Common myeloid progenitor, CD34-positive (primary cell): ENCODE results near the gene SORBS1.

Experiments
- CTCF ChIA-PET: fragments of 350-600 bp; sonication (Branson Sonifier 250); formaldehyde crosslinking; loops from one replicate; lab custom pipeline; 2021; ENCODE audit warnings: antibody characterized with exemption; lab: Charles Lee
- POLR2A ChIA-PET: fragments of 350-600 bp; sonication (Branson Sonifier 250); formaldehyde crosslinking; loops from one replicate; lab custom pipeline; 2021; ENCODE audit warnings: antibody characterized with exemption; lab: Charles Lee
- DNase-seq, 3 donors: peaks; one replicate each; pipeline versions ENCODE4 v3.0.0 to v3.0.0-alpha.2; 2013
- H3K27ac ChIP-seq, 2 experiments: 1 replicate in 1 of 2; 2 replicates in 1 of 2; pipeline ENCODE4 v1.7.0; 2013; ENCODE audit warnings: inconsistent platforms in 2 of 2, low read length in 2 of 2, mild to moderate bottlenecking in 2 of 2, low read depth in 1 of 2, moderate library complexity in 1 of 2; ENCODE audit not compliant: severe bottlenecking in 2 of 2, insufficient read depth in 1 of 2, poor library complexity in 1 of 2
- H3K27me3 ChIP-seq, 5 experiments: replicated peaks in 2 of 5; 1 replicate in 3 of 5; 2 replicates in 2 of 5; pipeline versions ENCODE4 v1.6.1 to v1.7.0; 2013; ENCODE audit warnings: low read length in 4 of 5, mild to moderate bottlenecking in 2 of 5, moderate library complexity in 2 of 5, inconsistent platforms in 1 of 5; ENCODE audit not compliant: insufficient read depth in 5 of 5, control insufficient read depth in 4 of 5
- H3K36me3 ChIP-seq, 4 experiments: 1 replicate in 2 of 4; 2 replicates in 2 of 4; pipeline versions ENCODE4 v1.6.1 to v1.7.0; 2013; ENCODE audit warnings: low read length in 3 of 4, control low read depth in 1 of 4, mild to moderate bottlenecking in 1 of 4; ENCODE audit not compliant: control insufficient read depth in 4 of 4, insufficient read depth in 4 of 4
- H3K4me1 ChIP-seq, 4 experiments: 1 replicate in 3 of 4; 2 replicates in 1 of 4; pipeline versions ENCODE4 v1.6.1 to v1.7.1; 2013; ENCODE audit warnings: low read length in 3 of 4, mild to moderate bottlenecking in 3 of 4, control low read depth in 1 of 4, inconsistent platforms in 1 of 4, moderate library complexity in 1 of 4; ENCODE audit not compliant: control insufficient read depth in 4 of 4, insufficient read depth in 4 of 4; ENCODE audit errors: control extremely low read depth in 1 of 4
- H3K4me3 ChIP-seq, 7 experiments: 1 replicate in 4 of 7; 2 replicates in 3 of 7; pipeline versions ENCODE4 v1.5.1 to v1.7.0; 2013; ENCODE audit warnings: mild to moderate bottlenecking in 7 of 7, low read length in 6 of 7, moderate library complexity in 6 of 7, inconsistent platforms in 2 of 7, low read depth in 2 of 7, control low read depth in 1 of 7; ENCODE audit not compliant: insufficient read depth in 4 of 7, control insufficient read depth in 1 of 7; ENCODE audit errors: extremely low read depth in 1 of 7
- H3K9me3 ChIP-seq, 5 experiments: 1 replicate in 4 of 5; 2 replicates in 1 of 5; pipeline versions ENCODE4 v1.6.1 to v1.7.1; 2013; ENCODE audit warnings: low read length in 4 of 5, mild to moderate bottlenecking in 2 of 5, inconsistent platforms in 1 of 5, low read depth in 1 of 5, moderate library complexity in 1 of 5; ENCODE audit not compliant: control insufficient read depth in 4 of 5, insufficient read depth in 2 of 5; ENCODE audit errors: control extremely low read depth in 1 of 5
- WGBS: methylation state at CpG from one replicate; pipeline ENCODE4 v1.1.5; 2013; ENCODE audit not compliant: insufficient coverage; 5-methylcytosine and 5-hydroxymethylcytosine counted together

Gene SORBS1

GRCh38 chr10:95285556-95285955 is 275.6 kb downstream of the SORBS1 start:
- Histone ChIP-seq H3K27ac (no peak overlapping the region), H3K4me3 (no peak overlapping the region), H3K36me3 (no peaks in the 10 kb centered on the region), H3K27me3 (no peaks in the 10 kb centered on the region), H3K9me3 (no peaks in the 10 kb centered on the region), H3K4me1 (peaks cover 0 to 16% (median 6%) of the 10 kb centered on the region in 4 experiments)
- CTCF ChIA-PET = interaction anchor here (1.2 kb wide), 1 partner anchor 21 kb away, joined by 3 read pairs; no protein-coding TSS in a partner anchor
- POLR2A ChIA-PET = interaction anchor here (0.6 kb wide), 1 partner anchor 32 kb away, joined by 3 read pairs; no protein-coding TSS in a partner anchor
- WGBS = no CpG with 5 or more reads among the region's 2 CpGs
- DNase-seq = no peak

GRCh38 chr10:95284807-95285206 is 276.4 kb downstream of the SORBS1 start:
- no peak overlapping the region for H3K27ac ChIP-seq
- WGBS = 89% methylated on average over 3 of the region's 3 CpGs
- peaks cover 0 to 11% (median under 1%) of the 10 kb centered on the region in 4 experiments for H3K4me1 ChIP-seq
- POLR2A ChIA-PET = no interaction called here
- CTCF ChIA-PET = interaction anchor here (0.7 to 1.2 kb wide), 2 partner anchors 13 to 20 kb away, joined by 3 read pairs; no protein-coding TSS in a partner anchor
- no peaks in the 10 kb centered on the region for H3K27me3 ChIP-seq
- H3K9me3 ChIP-seq = no peaks in the 10 kb centered on the region
- no peak overlapping the region for H3K4me3 ChIP-seq
- H3K36me3 ChIP-seq = no peaks in the 10 kb centered on the region
- DNase-seq = no peak

DNA sequence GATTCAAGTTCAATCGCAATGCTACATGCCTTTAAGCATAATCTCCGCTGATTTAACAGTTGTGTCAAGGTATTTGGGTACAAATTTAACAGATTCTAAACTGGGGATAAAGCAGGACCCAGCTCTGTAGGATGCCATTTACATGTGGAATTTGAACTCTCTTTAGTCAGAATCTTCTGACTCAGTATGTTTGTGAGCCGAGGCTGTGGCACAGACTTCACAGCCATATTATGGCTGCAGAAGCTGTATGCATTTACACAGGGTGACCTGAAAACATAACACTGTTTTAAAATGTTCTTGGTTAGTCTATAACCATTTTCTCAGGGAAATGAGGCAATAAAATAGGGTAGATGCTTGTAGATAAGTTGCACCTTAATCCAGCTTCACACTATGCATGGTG is 279.1 kb downstream of the SORBS1 start:
- 100% methylated on average over 3 of the region's 3 CpGs for WGBS
- Histone ChIP-seq H3K4me1 (peaks cover 0 to 1% (median 0%) of the 10 kb centered on the region in 4 experiments), H3K9me3 (no peaks in the 10 kb centered on the region), H3K27ac (no peak overlapping the region), H3K4me3 (no peak overlapping the region), H3K36me3 (no peaks in the 10 kb centered on the region), H3K27me3 (no peaks in the 10 kb centered on the region)
- CTCF ChIA-PET = interaction anchor here (1.5 to 1.6 kb wide), 3 partner anchors 9 to 20 kb away, joined by 4 to 6 read pairs (median 5); no protein-coding TSS in a partner anchor
- DNase-seq = no peak
- POLR2A ChIA-PET = no interaction called here

GRCh38 chr10:95281206-95281605 is 280.0 kb downstream of the SORBS1 start:
- Histone ChIP-seq H3K27me3 (no peaks in the 10 kb centered on the region), H3K27ac (no peak overlapping the region), H3K9me3 (no peaks in the 10 kb centered on the region), H3K4me1 (peaks cover 0 to 10% (median 2%) of the 10 kb centered on the region in 4 experiments), H3K36me3 (no peaks in the 10 kb centered on the region), H3K4me3 (no peak overlapping the region)
- POLR2A ChIA-PET = no interaction called here
- WGBS = 92% methylated on average over 2 of the region's 2 CpGs
- CTCF ChIA-PET = interaction anchor here (1.5 kb wide), 1 partner anchor 21 kb away, joined by 4 read pairs; no protein-coding TSS in a partner anchor
- no peak for DNase-seq

DNA sequence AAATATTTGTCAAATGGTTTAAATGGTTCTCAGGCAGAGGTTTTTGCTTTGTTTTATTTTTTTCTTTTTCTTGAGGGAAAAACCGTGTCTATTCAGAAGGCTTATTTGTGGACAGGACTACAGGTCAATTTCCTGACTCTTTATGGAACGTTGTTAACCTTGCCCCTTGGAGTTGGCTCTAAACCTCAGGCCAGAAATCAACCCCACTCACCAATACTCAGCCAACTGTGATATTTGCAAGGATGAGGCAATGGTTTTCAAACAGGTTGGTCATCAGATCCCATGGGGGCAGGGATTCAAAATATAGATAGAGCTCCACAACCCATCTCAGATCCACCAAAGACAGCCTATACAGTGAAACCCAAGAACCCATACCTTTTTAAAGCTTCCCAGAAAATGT is 280.5 kb downstream of the SORBS1 start:
- Histone ChIP-seq H3K27ac (no peak overlapping the region), H3K27me3 (no peaks in the 10 kb centered on the region), H3K9me3 (no peaks in the 10 kb centered on the region), H3K36me3 (no peaks in the 10 kb centered on the region), H3K4me1 (peaks cover 0 to 12% (median 3%) of the 10 kb centered on the region in 4 experiments), H3K4me3 (no peak overlapping the region)
- CTCF ChIA-PET = interaction anchor here (1.4 to 1.5 kb wide), 2 partner anchors 13 to 21 kb away, joined by 4 to 5 read pairs; no protein-coding TSS in a partner anchor
- WGBS = no CpG with 5 or more reads among the region's 2 CpGs
- POLR2A ChIA-PET = no interaction called here
- no peak for DNase-seq

GRCh38 chr10:95279042-95279820 is 281.9 kb downstream of the SORBS1 start:
- POLR2A ChIA-PET = interaction anchor here (0.7 kb wide), 1 partner anchor 12 kb away, joined by 3 read pairs; no protein-coding TSS in a partner anchor
- no peak for DNase-seq
- CTCF ChIA-PET = interaction anchor here (0.6 to 2.3 kb wide), 6 partner anchors 10 to 750 kb away, joined by 3 to 10 read pairs (median 4); partner anchors contain the start of gene PDLIM1
- no peaks in the 10 kb centered on the region for H3K27me3 ChIP-seq
- H3K9me3 ChIP-seq = no peaks in the 10 kb centered on the region
- peaks cover 0 to 12% (median 3%) of the 10 kb centered on the region in 4 experiments for H3K4me1 ChIP-seq
- H3K36me3 ChIP-seq = no peaks in the 10 kb centered on the region
- H3K4me3 ChIP-seq = no peak overlapping the region
- WGBS = 86% methylated on average over 4 of the region's 4 CpGs
- H3K27ac ChIP-seq = no peak overlapping the region
